SH-SY5Y (cell line): ENCODE results near the gene AGAP4.
"Not testable (repeated sequence)": the region's sequence is repeated elsewhere in the genome, so short reads cannot be mapped to it uniquely, and the experiment has no call there.

Source experiments
- GATA2 ChIP-seq: IDR thresholded peaks from 2 replicates; pipeline ENCODE4 v1.6.1; 2011; ENCODE audit warnings: mild to moderate bottlenecking, low read depth, low read length
- GATA3 ChIP-seq: IDR thresholded peaks from 2 replicates; pipeline ENCODE4 v1.6.1; 2011; ENCODE audit warnings: low read depth, mild to moderate bottlenecking, low read length, moderate library complexity

The AGAP4 gene

GRCh38 chr10:45847400-45847799, at the start of gene AGAP4:
TSS of gene AGAP4 (minus strand) at chr10:45847500. CDS start at chr10:45847347, 153 bp downstream.
- TF ChIP-seq GATA2, GATA3: not testable (repeated sequence)

GRCh38 chr10:45819552-45819951, 27.7 kb downstream of the AGAP4 start:
- TF ChIP-seq GATA2 (no peak), GATA3 (no peak)

- TF ChIP-seq GATA3 (no peak), GATA2 (no peak)
These were observed 29.4 kb downstream of the AGAP4 start for GRCh38 chr10:45817912-45818311.

- TF ChIP-seq GATA2 (no peak), GATA3 (no peak)
These were observed 30.0 kb downstream of the AGAP4 start for GRCh38 chr10:45817130-45817859.

GRCh38 chr10:45811075-45811474, 36.2 kb downstream of the AGAP4 start:
- TF ChIP-seq GATA2 (no peak), GATA3 (no peak)

GRCh38 chr10:45809837-45810236, 37.5 kb downstream of the AGAP4 start:
- TF ChIP-seq GATA2: no peak
- TF ChIP-seq GATA3: no peak
